Stimulated activated CD8-positive, alpha-beta memory T cell treated with anti-CD3 and anti-CD28 coated beads, Interleukin-12 subunit alpha, Interleukin-12 subunit beta, amount 100 ng/mL, for 24 hours (primary cell): ENCODE results near the gene RGS2.

Experiments used
- DNase-seq: peaks from one replicate; pipeline ENCODE4 v3.0.0-alpha.2; 2020; ENCODE audit errors: extremely low read depth

The RGS2 gene

GRCh38 chr1:192808518-192809306 is at the start of gene RGS2:
RGS2 (plus strand) TSS chr1:192809039; CDS start chr1:192809072, 33 bp downstream.
- peak; percentile 61 for DNase-seq

GRCh38 chr1:192759104-192759503 is 49.7 kb upstream of the RGS2 start:
- no peak for DNase-seq

GRCh38 chr1:192762265-192762664 is 46.6 kb upstream of the RGS2 start:
- DNase-seq: no peak

- DNase-seq: no peak
These were observed 45.6 kb upstream of the RGS2 start for GRCh38 chr1:192763243-192763642.

GRCh38 chr1:192763756-192764155 is 45.1 kb upstream of the RGS2 start:
- no peak for DNase-seq

GRCh38 chr1:192764675-192765074 is 44.2 kb upstream of the RGS2 start:
- DNase-seq: no peak

- no peak for DNase-seq
These were observed 42.7 kb upstream of the RGS2 start for GRCh38 chr1:192766009-192766625.

- DNase-seq: no peak
These were observed 42.0 kb upstream of the RGS2 start for GRCh38 chr1:192766876-192767275.

- no peak for DNase-seq
These were observed 41.0 kb upstream of the RGS2 start for GRCh38 chr1:192767798-192768197.

GRCh38 chr1:192768463-192768862 is 40.4 kb upstream of the RGS2 start:
- DNase-seq: no peak

GRCh38 chr1:192771341-192771740 is 37.5 kb upstream of the RGS2 start:
- DNase-seq: no peak

- no peak for DNase-seq
These were observed 33.2 kb upstream of the RGS2 start for GRCh38 chr1:192775631-192776030.

GRCh38 chr1:192776206-192776605 is 32.6 kb upstream of the RGS2 start:
- DNase-seq: no peak

- no peak for DNase-seq
These were observed 31.8 kb upstream of the RGS2 start for GRCh38 chr1:192776998-192777397.

GRCh38 chr1:192783791-192784190 is 25.0 kb upstream of the RGS2 start:
- DNase-seq: no peak

GRCh38 chr1:192784397-192784796 is 24.4 kb upstream of the RGS2 start:
- DNase-seq: no peak

GRCh38 chr1:192786576-192786975 is 22.3 kb upstream of the RGS2 start:
- no peak for DNase-seq

- DNase-seq: no peak
These were observed 20.8 kb upstream of the RGS2 start for GRCh38 chr1:192787914-192788585.

GRCh38 chr1:192789871-192790270 is 19.0 kb upstream of the RGS2 start:
- DNase-seq: no peak

- DNase-seq: no peak
These were observed 16.2 kb upstream of the RGS2 start for GRCh38 chr1:192792628-192793027.

- no peak for DNase-seq
These were observed 14.7 kb upstream of the RGS2 start for GRCh38 chr1:192793983-192794767.

GRCh38 chr1:192794768-192795035 is 14.1 kb upstream of the RGS2 start:
- DNase-seq: no peak
